GM12801 (cell line): ENCODE results near the gene KIF15.

ENCODE experiments used
- CTCF ChIP-seq: IDR thresholded peaks from one replicate; pipeline ENCODE4 v1.5.1; 2011; ENCODE audit warnings: control low read depth; ENCODE audit not compliant: insufficient read length; ENCODE audit errors: extremely low read depth

KIF15 gene

GRCh38 chr3:44845528-44846520 lies 84.2 kb downstream of the KIF15 start:
- TF ChIP-seq CTCF, result no peak

- TF ChIP-seq CTCF, result no peak
Measured at GRCh38 chr3:44848634-44849033, 87.0 kb downstream of the KIF15 start.

- TF ChIP-seq CTCF, result no peak
Measured at GRCh38 chr3:44860117-44860516, 98.5 kb downstream of the KIF15 start.

GRCh38 chr3:44861412-44862225 lies 100.0 kb downstream of the KIF15 start, which contains the start of gene TMEM42:
Gene TMEM42, plus strand, starts transcription at chr3:44861912. Its CDS starts 13 bp downstream, at chr3:44861925.
- no peak for TF ChIP-seq CTCF

GRCh38 chr3:44862226-44862637 lies 100.6 kb downstream of the KIF15 start:
- no peak for TF ChIP-seq CTCF

- no peak for TF ChIP-seq CTCF
Measured at GRCh38 chr3:44865272-44866035, 103.9 kb downstream of the KIF15 start.
